ENCODE data around the gene SPATA24. TPM values are rescaled to one million over a fixed set of nuclear protein-coding genes. Genes with fewer than 3 reads are reported as not detected.
A peak's percentile ranks its signal among the peaks of the same experiment; 100 is the strongest.

Gene SPATA24
- polyA plus RNA-seq, 3 donors = 1.6 to 3.5 (median 3.2) TPM

DNA sequence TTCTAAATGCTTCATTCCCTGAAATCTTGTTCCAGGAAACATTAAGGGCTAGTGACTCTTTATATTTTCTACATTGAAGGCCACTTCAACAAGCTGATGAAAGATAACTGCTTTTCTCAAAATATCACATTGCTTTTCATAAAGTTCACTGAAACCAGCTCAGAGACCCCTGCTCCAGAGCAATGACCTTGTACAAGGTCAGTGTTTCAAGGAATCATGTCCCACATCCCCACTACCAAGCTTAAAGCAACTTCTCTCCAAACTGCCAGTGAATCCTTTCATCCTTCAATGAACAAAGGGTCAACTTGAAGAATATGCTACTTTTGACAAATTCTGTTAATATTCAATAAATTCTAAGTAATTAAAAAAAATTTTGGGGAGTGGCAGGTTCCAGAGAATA lies 12.0 kb upstream of the SPATA24 start:
- H3K4me1 ChIP-seq (ENCODE audit: control insufficient read depth in 1 of 2, insufficient read depth in 2 of 2, low read length in 2 of 2) = no peaks in the 10 kb centered on the region
- no peak overlapping the region for H3K27ac Mint-ChIP-seq

DNA sequence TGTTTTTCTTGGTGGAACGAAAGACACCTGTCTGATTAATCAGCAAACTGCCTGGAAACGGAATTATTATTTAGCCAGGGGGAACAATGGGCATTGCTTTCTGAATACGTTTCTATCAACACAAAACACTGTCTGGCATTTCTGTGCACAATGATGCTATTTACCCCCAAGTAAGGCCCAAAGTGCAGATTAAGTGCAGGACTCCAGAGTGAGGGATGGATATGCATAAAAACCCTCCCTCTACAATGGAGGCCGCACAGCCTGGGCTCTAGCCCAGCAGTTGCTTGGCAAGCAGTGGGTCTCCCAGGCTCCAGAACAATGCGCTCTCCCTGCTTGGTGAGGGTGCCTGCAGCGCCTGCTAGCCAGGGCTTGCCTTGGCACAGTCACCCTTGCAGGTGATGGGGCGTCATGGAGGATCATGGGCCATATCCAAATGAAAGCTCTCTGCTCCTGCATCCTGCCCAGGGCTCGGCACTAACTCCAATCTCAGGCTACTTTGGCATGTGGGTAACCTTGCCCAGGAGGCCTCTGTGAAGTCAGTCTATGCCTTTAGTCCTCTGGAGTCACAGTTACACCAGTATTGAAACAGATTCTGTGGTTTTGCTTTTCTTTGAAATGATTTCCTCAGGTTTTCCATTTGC lies 11.5 kb upstream of the SPATA24 start:
- H3K4me1 ChIP-seq (ENCODE audit: control insufficient read depth in 1 of 2, insufficient read depth in 2 of 2, low read length in 2 of 2) = no peaks in the 10 kb centered on the region
- H3K4me3 ChIP-seq (replicated peaks in 1 of 3; ENCODE audit: low read depth in 2 of 3, low read length in 3 of 3) = no peak overlapping the region
- no peaks in the 10 kb centered on the region for H4K20me1 ChIP-seq (ENCODE audit: insufficient read depth, low read length)
- no peak overlapping the region for H3K9ac ChIP-seq (ENCODE audit: insufficient read depth, low read length, poor library complexity, severe bottlenecking)
- H3K27ac ChIP-seq (ENCODE audit: low read depth in 1 of 2, low read length in 2 of 2) = no peak overlapping the region
- H3K4me1 Mint-ChIP-seq = no peaks in the 10 kb centered on the region
- H3K9me3 ChIP-seq (replicated peaks in 1 of 2; ENCODE audit: control insufficient read depth in 1 of 2, insufficient read depth in 1 of 2, low read length in 2 of 2) = no peaks in the 10 kb centered on the region
- H3K27me3 Mint-ChIP-seq (ENCODE audit: low read depth in 3 of 3) = no peaks in the 10 kb centered on the region
- H3K79me2 ChIP-seq (ENCODE audit: insufficient read depth, low read length) = no peaks in the 10 kb centered on the region
- no peak overlapping the region for H2AFZ ChIP-seq (ENCODE audit: insufficient read depth, low read depth, low read length, poor library complexity, severe bottlenecking)
- peak overlapping the region in 1 of 7 donors; percentile 63 for H3K27ac Mint-ChIP-seq
- no peaks in the 10 kb centered on the region for H3K27me3 ChIP-seq (ENCODE audit: control insufficient read depth in 2 of 2, insufficient read depth in 2 of 2, low read length in 2 of 2)
- TF ChIP-seq, protein P1, sequence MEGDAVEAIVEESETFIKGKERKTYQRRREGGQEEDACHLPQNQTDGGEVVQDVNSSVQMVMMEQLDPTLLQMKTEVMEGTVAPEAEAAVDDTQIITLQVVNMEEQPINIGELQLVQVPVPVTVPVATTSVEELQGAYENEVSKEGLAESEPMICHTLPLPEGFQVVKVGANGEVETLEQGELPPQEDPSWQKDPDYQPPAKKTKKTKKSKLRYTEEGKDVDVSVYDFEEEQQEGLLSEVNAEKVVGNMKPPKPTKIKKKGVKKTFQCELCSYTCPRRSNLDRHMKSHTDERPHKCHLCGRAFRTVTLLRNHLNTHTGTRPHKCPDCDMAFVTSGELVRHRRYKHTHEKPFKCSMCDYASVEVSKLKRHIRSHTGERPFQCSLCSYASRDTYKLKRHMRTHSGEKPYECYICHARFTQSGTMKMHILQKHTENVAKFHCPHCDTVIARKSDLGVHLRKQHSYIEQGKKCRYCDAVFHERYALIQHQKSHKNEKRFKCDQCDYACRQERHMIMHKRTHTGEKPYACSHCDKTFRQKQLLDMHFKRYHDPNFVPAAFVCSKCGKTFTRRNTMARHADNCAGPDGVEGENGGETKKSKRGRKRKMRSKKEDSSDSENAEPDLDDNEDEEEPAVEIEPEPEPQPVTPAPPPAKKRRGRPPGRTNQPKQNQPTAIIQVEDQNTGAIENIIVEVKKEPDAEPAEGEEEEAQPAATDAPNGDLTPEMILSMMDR (IDR thresholded peaks at IDR 0.05) = no peak
- no peak overlapping the region for H3K4me2 ChIP-seq (replicated peaks; ENCODE audit: extremely low read depth, low read length, poor library complexity, severe bottlenecking)
- no peaks in the 10 kb centered on the region for H3K9me3 Mint-ChIP-seq
- peaks cover 3 to 8% of the 10 kb centered on the region in 2 donors for H3K36me3 Mint-ChIP-seq
- DNase-seq = no peak
- intact Hi-C loops (cut with micrococcal nuclease) = no loop called here
- WGBS (ENCODE audit: insufficient coverage) = 94% methylated on average over 6 of the region's 8 CpGs
- H3K36me3 ChIP-seq (replicated peaks in 1 of 2; ENCODE audit: control insufficient read depth in 1 of 2, insufficient read depth in 2 of 2, low read length in 2 of 2) = no peaks in the 10 kb centered on the region
- no peak overlapping the region for H3K4me3 Mint-ChIP-seq

More for the DNA sequence above, 12.0 kb upstream of the SPATA24 start:
- H3K36me3 ChIP-seq (replicated peaks in 1 of 2; ENCODE audit: control insufficient read depth in 1 of 2, insufficient read depth in 2 of 2, low read length in 2 of 2) = no peaks in the 10 kb centered on the region
- H3K9me3 ChIP-seq (replicated peaks in 1 of 2; ENCODE audit: control insufficient read depth in 1 of 2, insufficient read depth in 1 of 2, low read length in 2 of 2) = no peaks in the 10 kb centered on the region
- Mint-ChIP-seq H3K27me3 (ENCODE audit: low read depth in 3 of 3) (peaks cover 0 to under 1% (median 0%) of the 10 kb centered on the region in 3 donors), H3K4me3 (no peak overlapping the region), H3K9me3 (no peaks in the 10 kb centered on the region), H3K36me3 (peaks cover 3 to 8% of the 10 kb centered on the region in 2 donors), H3K4me1 (no peaks in the 10 kb centered on the region)
- no peaks in the 10 kb centered on the region for H4K20me1 ChIP-seq (ENCODE audit: insufficient read depth, low read length)
- no peak overlapping the region for H3K4me2 ChIP-seq (replicated peaks; ENCODE audit: extremely low read depth, low read length, poor library complexity, severe bottlenecking)
- H3K27ac ChIP-seq (ENCODE audit: low read depth in 1 of 2, low read length in 2 of 2) = no peak overlapping the region
- no peak for DNase-seq
- H3K4me3 ChIP-seq (replicated peaks in 1 of 3; ENCODE audit: low read depth in 2 of 3, low read length in 3 of 3) = no peak overlapping the region
- H3K79me2 ChIP-seq (ENCODE audit: insufficient read depth, low read length) = no peaks in the 10 kb centered on the region
- intact Hi-C loops (cut with micrococcal nuclease) = no loop called here
- H3K27me3 ChIP-seq (ENCODE audit: control insufficient read depth in 2 of 2, insufficient read depth in 2 of 2, low read length in 2 of 2) = no peaks in the 10 kb centered on the region
- H2AFZ ChIP-seq (ENCODE audit: insufficient read depth, low read depth, low read length, poor library complexity, severe bottlenecking) = no peak overlapping the region
- no peak overlapping the region for H3K9ac ChIP-seq (ENCODE audit: insufficient read depth, low read length, poor library complexity, severe bottlenecking)
- TF ChIP-seq, protein P1 (IDR thresholded peaks at IDR 0.05) = no peak

Data from CD14-positive monocyte (primary cell).